PC-9 (cell line): Measurements from ENCODE around the gene NEUROD2.

Experiments used
- EZH2 ChIP-seq: fragments of 200-600 bp; sonication (generic); IDR thresholded peaks from 2 replicates; pipeline ENCODE4 v1.8.0; 2017; ENCODE audit warnings: antibody characterized with exemption, low read depth
- TF ChIP-seq, protein P1 (sequence below): fragments of 200-600 bp; sonication (generic); conservative IDR thresholded peaks from 2 replicates; pipeline ENCODE4 v1.6.1; 2017; ENCODE audit warnings: mixed run types, antibody characterized with exemption, mild to moderate bottlenecking, moderate library complexity

DNA sequence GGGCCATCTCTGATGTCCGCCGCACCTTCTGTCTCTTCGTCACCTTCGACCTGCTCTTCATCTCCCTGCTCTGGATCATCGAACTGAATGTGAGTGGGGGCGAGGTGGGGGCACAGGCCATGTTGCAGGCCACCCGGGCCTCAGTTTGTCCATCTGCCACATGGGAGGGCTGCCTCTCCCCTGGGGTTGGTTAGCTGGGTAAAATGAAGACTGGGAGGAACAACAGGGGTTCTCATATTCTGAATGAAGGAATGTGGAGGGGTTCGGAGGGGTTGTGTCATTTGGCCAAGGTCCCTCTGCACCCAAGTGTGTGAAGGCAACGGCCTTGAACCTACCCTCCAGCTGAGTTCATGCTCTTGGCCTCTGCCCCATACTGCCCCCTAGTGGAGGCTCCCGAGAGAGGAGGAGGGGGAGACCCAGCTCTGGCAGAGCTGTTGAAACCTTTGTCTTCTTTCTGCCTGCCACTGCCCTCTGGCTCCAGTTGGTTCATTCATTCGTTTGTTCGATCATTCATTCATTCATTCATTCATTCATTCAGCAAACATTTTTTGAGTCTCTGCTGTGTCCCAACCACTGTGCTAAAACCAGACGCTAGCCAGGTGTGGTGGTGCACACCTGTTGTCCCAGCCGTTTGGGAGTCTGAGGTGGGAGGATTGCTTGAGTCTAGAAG, 46.1 kb upstream of the NEUROD2 start:
- TF ChIP-seq, protein P1, sequence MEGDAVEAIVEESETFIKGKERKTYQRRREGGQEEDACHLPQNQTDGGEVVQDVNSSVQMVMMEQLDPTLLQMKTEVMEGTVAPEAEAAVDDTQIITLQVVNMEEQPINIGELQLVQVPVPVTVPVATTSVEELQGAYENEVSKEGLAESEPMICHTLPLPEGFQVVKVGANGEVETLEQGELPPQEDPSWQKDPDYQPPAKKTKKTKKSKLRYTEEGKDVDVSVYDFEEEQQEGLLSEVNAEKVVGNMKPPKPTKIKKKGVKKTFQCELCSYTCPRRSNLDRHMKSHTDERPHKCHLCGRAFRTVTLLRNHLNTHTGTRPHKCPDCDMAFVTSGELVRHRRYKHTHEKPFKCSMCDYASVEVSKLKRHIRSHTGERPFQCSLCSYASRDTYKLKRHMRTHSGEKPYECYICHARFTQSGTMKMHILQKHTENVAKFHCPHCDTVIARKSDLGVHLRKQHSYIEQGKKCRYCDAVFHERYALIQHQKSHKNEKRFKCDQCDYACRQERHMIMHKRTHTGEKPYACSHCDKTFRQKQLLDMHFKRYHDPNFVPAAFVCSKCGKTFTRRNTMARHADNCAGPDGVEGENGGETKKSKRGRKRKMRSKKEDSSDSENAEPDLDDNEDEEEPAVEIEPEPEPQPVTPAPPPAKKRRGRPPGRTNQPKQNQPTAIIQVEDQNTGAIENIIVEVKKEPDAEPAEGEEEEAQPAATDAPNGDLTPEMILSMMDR, result peak; percentile 90
- no peak for TF ChIP-seq EZH2
